HFF-Myc (cell line): Measurements from ENCODE around the gene EME2.

Source experiments
- DNase-seq: peaks from one replicate; pipeline ENCODE4 v3.0.0-alpha.2; 2011; ENCODE audit warnings: low read depth; ENCODE audit errors: extremely low read depth
- H3K4me3 ChIP-seq: replicated peaks from 2 replicates; pipeline ENCODE4 v1.5.1; 2011; ENCODE audit warnings: low read depth, mild to moderate bottlenecking, control low read depth, low read length
- CTCF ChIP-seq: IDR thresholded peaks from 2 replicates; pipeline ENCODE4 v1.5.1; 2012; ENCODE audit warnings: mild to moderate bottlenecking, low read depth, low read length, control low read depth; ENCODE audit errors: missing control alignments

Gene EME2

GRCh38 chr16:1788095-1788707, 15.6 kb downstream of the EME2 start:
- TF ChIP-seq CTCF = no peak
- no peak for DNase-seq
- H3K4me3 ChIP-seq = no peak overlapping the region

- no peak for DNase-seq
- no peak overlapping the region for H3K4me3 ChIP-seq
- TF ChIP-seq CTCF = no peak
These were observed 16.1 kb downstream of the EME2 start for GRCh38 chr16:1788708-1789100.

GRCh38 chr16:1789643-1790045, 17.0 kb downstream of the EME2 start:
- TF ChIP-seq CTCF = no peak
- no peak overlapping the region for H3K4me3 ChIP-seq
- DNase-seq = no peak

- no peak for DNase-seq
- TF ChIP-seq CTCF = no peak
These were observed 17.6 kb downstream of the EME2 start for GRCh38 chr16:1790261-1790610.

GRCh38 chr16:1790611-1791255, 18.1 kb downstream of the EME2 start:
- TF ChIP-seq CTCF = no peak
- no peak for DNase-seq
- H3K4me3 ChIP-seq = no peak overlapping the region

More at GRCh38 chr16:1790261-1790610, 17.6 kb downstream of the EME2 start:
- H3K4me3 ChIP-seq = no peak overlapping the region

- H3K4me3 ChIP-seq = no peak overlapping the region
- TF ChIP-seq CTCF = no peak
- no peak for DNase-seq
These were observed 18.8 kb downstream of the EME2 start for GRCh38 chr16:1791256-1791942.
